Stimulated activated CD4-positive, alpha-beta T cell treated with anti-CD3 and anti-CD28 coated beads, Interleukin-4, amount 100 ng/mL, for 48 hours (primary cell): ENCODE measurements around the gene EFCAB12.
"Not testable (repeated sequence)": the region's sequence is repeated elsewhere in the genome, so short reads cannot be mapped to it uniquely, and the experiment has no call there.

ENCODE experiments used
- DNase-seq, 2 donors: peaks; one replicate each; pipeline ENCODE4 v3.0.0-alpha.2; 2020; ENCODE audit warnings: low read depth in 2 of 2

Gene EFCAB12

GRCh38 chr3:129369711-129370110 lies 58.7 kb downstream of the EFCAB12 start:
- DNase-seq, result no peak

- DNase-seq, result no peak
These were observed 60.6 kb downstream of the EFCAB12 start for GRCh38 chr3:129367821-129368220.

- no peak for DNase-seq
These were observed 62.1 kb downstream of the EFCAB12 start for GRCh38 chr3:129366312-129366831.

- DNase-seq, result no peak
These were observed 62.9 kb downstream of the EFCAB12 start for GRCh38 chr3:129365296-129366136.

GRCh38 chr3:129364811-129365210 lies 63.6 kb downstream of the EFCAB12 start:
- DNase-seq, result not testable (repeated sequence)

GRCh38 chr3:129363356-129363755 lies 65.1 kb downstream of the EFCAB12 start:
- DNase-seq, result not testable (repeated sequence)

- DNase-seq, result no peak
These were observed 67.6 kb downstream of the EFCAB12 start for GRCh38 chr3:129360705-129361460.

GRCh38 chr3:129360171-129360611 lies 68.2 kb downstream of the EFCAB12 start:
- DNase-seq, result no peak

GRCh38 chr3:129358772-129359371 lies 69.6 kb downstream of the EFCAB12 start:
- no peak for DNase-seq

GRCh38 chr3:129358177-129358771 lies 70.2 kb downstream of the EFCAB12 start:
- no peak for DNase-seq

- DNase-seq, result no peak
These were observed 70.8 kb downstream of the EFCAB12 start for GRCh38 chr3:129357616-129358015.

GRCh38 chr3:129356756-129357425 lies 71.5 kb downstream of the EFCAB12 start:
- no peak for DNase-seq

GRCh38 chr3:129353589-129353941 lies 74.9 kb downstream of the EFCAB12 start:
- DNase-seq, result no peak

GRCh38 chr3:129352650-129353588 lies 75.5 kb downstream of the EFCAB12 start:
- no peak for DNase-seq

- no peak for DNase-seq
These were observed 76.4 kb downstream of the EFCAB12 start for GRCh38 chr3:129352045-129352444.
